Left ventricle myocardium inferior (tissue), 1 donor: ENCODE results near the gene PPP1CA. TPM values are rescaled to one million over a fixed set of nuclear protein-coding genes. Genes with fewer than 3 reads are reported as not detected.
"Not testable (repeated sequence)": the region's sequence is repeated elsewhere in the genome, so short reads cannot be mapped to it uniquely, and the experiment has no call there.

ENCODE experiments used
- DNase-seq: peaks from one replicate; pipeline ENCODE4 v3.0.0-alpha.2; 2020
- H3K27ac ChIP-seq: fragments of 200-600 bp; replicated peaks from 2 replicates; pipeline ENCODE4 v1.8.0; 2021
- H3K27me3 ChIP-seq: fragments of 200-600 bp; 2 replicates; pipeline ENCODE4 v1.8.0; 2021; ENCODE audit warnings: low read depth
- H3K36me3 ChIP-seq: fragments of 200-600 bp; 2 replicates; pipeline ENCODE4 v1.8.0; 2021
- H3K4me1 ChIP-seq: fragments of 200-600 bp; 2 replicates; pipeline ENCODE4 v1.8.0; 2021
- H3K4me3 ChIP-seq: fragments of 200-600 bp; 2 replicates; pipeline ENCODE4 v1.8.0; 2021; ENCODE audit warnings: mild to moderate bottlenecking, moderate library complexity
- H3K9me3 ChIP-seq: fragments of 200-600 bp; replicated peaks from 2 replicates; pipeline ENCODE4 v1.8.0; 2021
- CTCF ChIP-seq: fragments of 200-600 bp; IDR thresholded peaks from 2 replicates; pipeline ENCODE4 v1.8.0; 2021; ENCODE audit warnings: antibody characterized with exemption, mild to moderate bottlenecking, borderline replicate concordance
- intact Hi-C: fragments of 100-400 bp; cut with micrococcal nuclease; formaldehyde crosslinking; loops from one replicate; pipeline ENCODE4 v1.11.0; 2022
- total RNA-seq: library from RNA; stranded (reverse); fragmentation: NEBNext Ultra II Directional; extraction: Animal tissue kit (Norgen Biotek cat#: 25700); gene quantifications from one replicate; pipeline ENCODE4 v1.2.1, GENCODE V29; 2021
- donor health status: DM: no; HTN: yes; CAD: no; lungs with severe emphysema.

PPP1CA gene
- total RNA-seq, 1 donor from 2014 or later = 86.0 TPM

- peak within 1 kb of the TSS; percentile 89 for H3K27ac ChIP-seq
- TF ChIP-seq CTCF = no peak
- H3K36me3 ChIP-seq = peaks cover 35% of the 10 kb centered on the region
- intact Hi-C loops = no loop called here
- peaks cover 31% of the 10 kb centered on the region for H3K4me1 ChIP-seq
- DNase-seq = peak; percentile 99
- H3K9me3 ChIP-seq = no peaks in the 10 kb centered on the region
- H3K27me3 ChIP-seq = no peaks in the 10 kb centered on the region
- H3K4me3 ChIP-seq = peak within 1 kb of the TSS; percentile 81
Observed at GRCh38 chr11:67428052-67429001, 26.7 kb upstream of the PPP1CA start, which contains the start of gene RPS6KB2. RPS6KB2 (plus strand) TSS chr11:67428494; CDS start chr11:67428546, 52 bp downstream.

DNA sequence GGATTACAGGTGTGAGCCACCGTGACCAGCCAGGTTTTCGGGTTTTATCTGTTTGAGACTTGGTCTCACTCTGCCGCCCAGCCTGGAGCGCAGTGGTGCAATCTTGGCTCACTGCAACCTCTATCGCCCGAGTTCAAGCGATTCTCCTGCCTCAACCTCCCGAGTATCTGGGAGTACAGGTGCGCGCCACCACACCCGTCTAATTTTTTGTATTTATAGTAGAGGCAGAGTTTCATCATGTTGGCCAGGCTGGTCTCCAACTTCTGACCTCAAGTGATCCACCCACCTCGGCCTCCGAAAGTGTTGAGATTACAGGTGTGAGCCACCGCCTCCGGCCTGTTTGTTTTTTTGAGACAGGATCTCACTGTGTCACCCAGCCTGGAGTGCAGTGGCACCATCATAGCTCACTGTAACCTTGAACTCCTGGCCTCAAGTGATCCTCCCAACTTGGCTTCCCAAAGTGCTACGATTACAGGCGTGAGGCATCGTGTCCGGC is 25.8 kb upstream of the PPP1CA start:
- H3K9me3 ChIP-seq, H3K27me3 ChIP-seq, intact Hi-C loops, DNase-seq: not testable (repeated sequence)
- Histone ChIP-seq H3K36me3 (peaks cover 26% of the 10 kb centered on the region), H3K4me1 (peaks cover 31% of the 10 kb centered on the region), H3K27ac (peak overlapping the region; percentile 89), H3K4me3 (peak overlapping the region; percentile 81)

DNA sequence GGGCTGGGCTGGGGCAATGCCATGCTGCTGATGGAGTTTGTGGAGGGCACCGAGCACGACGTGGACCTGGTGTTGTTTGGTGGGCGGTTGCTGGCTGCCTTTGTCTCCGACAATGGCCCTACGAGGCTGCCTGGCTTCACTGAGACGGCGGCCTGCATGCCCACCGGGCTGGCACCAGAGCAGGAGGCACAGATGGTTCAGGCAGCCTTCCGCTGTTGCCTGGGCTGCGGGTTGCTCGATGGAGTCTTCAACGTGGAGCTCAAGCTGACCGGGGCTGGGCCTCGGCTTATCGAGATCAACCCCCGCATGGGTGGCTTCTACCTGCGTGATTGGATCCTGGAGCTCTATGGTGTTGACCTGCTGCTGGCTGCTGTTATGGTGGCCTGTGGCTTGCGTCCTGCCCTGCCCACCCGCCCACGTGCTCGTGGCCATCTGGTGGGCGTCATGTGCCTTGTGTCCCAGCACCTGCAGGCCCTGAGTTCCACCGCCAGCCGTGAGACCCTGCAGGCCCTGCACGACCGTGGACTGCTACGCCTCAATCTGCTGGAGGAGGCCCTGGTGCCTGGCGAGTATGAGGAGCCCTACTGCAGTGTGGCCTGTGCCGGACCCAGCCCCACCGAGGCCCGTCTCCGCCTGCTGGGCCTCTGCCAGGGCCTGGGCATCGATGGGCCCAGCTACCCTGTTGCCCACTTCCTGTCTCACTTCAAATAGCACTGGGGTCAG is 22.4 kb upstream of the PPP1CA start:
- no peak for DNase-seq
- no peak overlapping the region for H3K4me3 ChIP-seq
- no peak overlapping the region for H3K27ac ChIP-seq
- intact Hi-C loops = no loop called here
- H3K4me1 ChIP-seq = peaks cover 37% of the 10 kb centered on the region
- H3K36me3 ChIP-seq = no peaks in the 10 kb centered on the region
- H3K27me3 ChIP-seq = no peaks in the 10 kb centered on the region
- TF ChIP-seq CTCF = no peak
- H3K9me3 ChIP-seq = no peaks in the 10 kb centered on the region

DNA sequence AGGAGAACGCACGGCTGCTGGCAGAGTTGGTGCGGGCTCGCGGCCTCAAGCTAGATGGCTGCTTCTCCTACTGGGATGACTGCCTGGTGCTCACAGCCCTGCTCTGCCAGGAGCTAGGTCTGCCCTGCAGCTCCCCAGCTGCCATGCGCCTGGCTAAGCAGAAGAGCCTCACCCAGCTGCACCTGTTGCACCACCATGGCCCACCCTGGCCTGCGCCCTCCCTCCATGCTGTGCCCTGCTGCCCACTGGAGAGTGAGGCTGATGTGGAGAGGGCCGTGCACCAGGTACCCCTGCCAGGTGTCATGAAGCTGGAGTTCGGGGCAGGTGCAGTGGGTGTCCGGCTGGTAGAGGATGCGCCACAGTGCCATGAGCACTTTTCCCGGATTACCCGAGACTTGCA is 21.8 kb upstream of the PPP1CA start:
- no peak overlapping the region for H3K27ac ChIP-seq
- no peaks in the 10 kb centered on the region for H3K27me3 ChIP-seq
- no peaks in the 10 kb centered on the region for H3K36me3 ChIP-seq
- intact Hi-C loops = no loop called here
- H3K4me1 ChIP-seq = peaks cover 37% of the 10 kb centered on the region
- DNase-seq = no peak
- H3K9me3 ChIP-seq = no peaks in the 10 kb centered on the region
- no peak for TF ChIP-seq CTCF
- H3K4me3 ChIP-seq = no peak overlapping the region

DNA sequence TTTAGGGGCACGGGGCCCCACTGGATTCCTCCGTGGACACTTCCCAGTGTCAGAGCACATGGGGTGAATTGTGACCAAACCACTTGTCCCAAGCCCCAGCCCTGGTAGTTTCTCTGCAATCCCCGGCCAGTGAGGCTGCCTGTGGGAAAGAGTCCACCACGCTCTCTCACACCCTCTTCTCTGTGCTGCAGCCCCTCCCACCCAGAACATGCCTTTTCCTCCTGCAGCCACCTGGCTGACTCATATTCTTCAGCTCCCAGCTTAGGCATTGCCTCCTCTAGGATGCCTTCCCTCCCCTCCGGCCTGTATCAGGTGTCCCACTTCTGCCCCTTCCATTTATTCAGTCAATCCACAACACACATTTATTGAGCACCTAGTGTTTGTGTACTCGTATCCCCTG is 21.2 kb upstream of the PPP1CA start:
- Histone ChIP-seq H3K36me3 (no peaks in the 10 kb centered on the region), H3K27me3 (no peaks in the 10 kb centered on the region), H3K27ac (no peak overlapping the region), H3K9me3 (no peaks in the 10 kb centered on the region), H3K4me3 (no peak overlapping the region), H3K4me1 (peaks cover 38% of the 10 kb centered on the region)
- no peak for TF ChIP-seq CTCF
- intact Hi-C loops = no loop called here
- DNase-seq = no peak
